ENCODE results near the gene ITGA1.

ITGA1 gene

GRCh38 chr5:52881468-52881867 lies 93.8 kb downstream of the ITGA1 start:
- DNase-seq (ENCODE audit: low read depth in 1 of 2, low spot score in 1 of 2) = no peak
- Histone ChIP-seq H3K27me3 (ENCODE audit: insufficient read depth, poor library complexity, severe bottlenecking) (peaks cover 2% of the 10 kb centered on the region), H3K27ac (replicated peaks) (no peak overlapping the region), H3K4me3 (replicated peaks; ENCODE audit: insufficient read depth, low read length) (no peak overlapping the region)
- no peak for TF ChIP-seq CTCF (IDR thresholded peaks at IDR 0.05; ENCODE audit: insufficient read depth, low read length)
- no peak for TF ChIP-seq POLR2AphosphoS5 (IDR thresholded peaks at IDR 0.05; ENCODE audit: low read depth)
- TF ChIP-seq SPI1 (IDR thresholded peaks at IDR 0.05; ENCODE audit: borderline replicate concordance, low read depth) = no peak
- no peak for TF ChIP-seq GABPA (IDR thresholded peaks at IDR 0.05; ENCODE audit: low read depth)

- H3K4me3 ChIP-seq (replicated peaks; ENCODE audit: insufficient read depth, low read length) = no peak overlapping the region
- DNase-seq (ENCODE audit: low read depth in 1 of 2, low spot score in 1 of 2) = no peak
- H3K27ac ChIP-seq (replicated peaks) = no peak overlapping the region
- H3K27me3 ChIP-seq (ENCODE audit: insufficient read depth, poor library complexity, severe bottlenecking) = peaks cover 2% of the 10 kb centered on the region
- TF ChIP-seq CTCF (IDR thresholded peaks at IDR 0.05; ENCODE audit: insufficient read depth, low read length) (no peak), REST (IDR thresholded peaks at IDR 0.05; ENCODE audit: insufficient replicate concordance, low read depth) (no peak), SPI1 (IDR thresholded peaks at IDR 0.05; ENCODE audit: borderline replicate concordance, low read depth) (no peak), GABPA (IDR thresholded peaks at IDR 0.05; ENCODE audit: low read depth) (no peak), POLR2AphosphoS5 (IDR thresholded peaks at IDR 0.05; ENCODE audit: low read depth) (no peak)
These were observed 95.4 kb downstream of the ITGA1 start for GRCh38 chr5:52883110-52883509.

GRCh38 chr5:52884453-52884852 lies 96.7 kb downstream of the ITGA1 start:
- DNase-seq (ENCODE audit: low read depth in 1 of 2, low spot score in 1 of 2) = no peak
- Histone ChIP-seq H3K4me3 (replicated peaks; ENCODE audit: insufficient read depth, low read length) (no peak overlapping the region), H3K27me3 (ENCODE audit: insufficient read depth, poor library complexity, severe bottlenecking) (peaks cover 2% of the 10 kb centered on the region), H3K27ac (replicated peaks) (no peak overlapping the region)
- no peak for TF ChIP-seq SPI1 (IDR thresholded peaks at IDR 0.05; ENCODE audit: borderline replicate concordance, low read depth)
- no peak for TF ChIP-seq GABPA (IDR thresholded peaks at IDR 0.05; ENCODE audit: low read depth)
- TF ChIP-seq CTCF (IDR thresholded peaks at IDR 0.05; ENCODE audit: insufficient read depth, low read length) = no peak
- TF ChIP-seq POLR2AphosphoS5 (IDR thresholded peaks at IDR 0.05; ENCODE audit: low read depth) = no peak

GRCh38 chr5:52885614-52886013 lies 97.9 kb downstream of the ITGA1 start:
- Histone ChIP-seq H3K27me3 (ENCODE audit: insufficient read depth, poor library complexity, severe bottlenecking) (peaks cover 1% of the 10 kb centered on the region), H3K27ac (replicated peaks) (no peak overlapping the region), H3K4me3 (replicated peaks; ENCODE audit: insufficient read depth, low read length) (no peak overlapping the region)
- no peak for DNase-seq (ENCODE audit: low read depth in 1 of 2, low spot score in 1 of 2)
- TF ChIP-seq CTCF (IDR thresholded peaks at IDR 0.05; ENCODE audit: insufficient read depth, low read length) (no peak), POLR2AphosphoS5 (IDR thresholded peaks at IDR 0.05; ENCODE audit: low read depth) (no peak), REST (IDR thresholded peaks at IDR 0.05; ENCODE audit: insufficient replicate concordance, low read depth) (no peak), GABPA (IDR thresholded peaks at IDR 0.05; ENCODE audit: low read depth) (no peak), SPI1 (IDR thresholded peaks at IDR 0.05; ENCODE audit: borderline replicate concordance, low read depth) (no peak)
